Ovary (tissue), 9 donors: ENCODE results near the gene GRIK5. TPM values are rescaled to one million over a fixed set of nuclear protein-coding genes. Genes with fewer than 3 reads are reported as not detected.

ENCODE experiments used
- DNase-seq, 5 donors: peaks; one replicate each; pipeline ENCODE4 v3.0.0-alpha.2; 2019 to 2020
- H3K27ac ChIP-seq, 2 donors: fragments of 200-600 bp; one replicate each; pipeline versions ENCODE4 v1.5.1 to v1.8.0; 2019 to 2022
- H3K27me3 ChIP-seq: fragments of 200-600 bp; one replicate; pipeline ENCODE4 v1.8.0; 2022
- H3K36me3 ChIP-seq: fragments of 200-600 bp; sonication (generic); one replicate; pipeline ENCODE4 v1.5.1; 2019
- H3K4me1 ChIP-seq: one replicate; pipeline ENCODE4 v1.8.1; 2013; ENCODE audit warnings: mild to moderate bottlenecking, moderate library complexity; ENCODE audit not compliant: insufficient read depth
- H3K4me3 ChIP-seq: fragments of 200-600 bp; sonication (generic); one replicate; pipeline ENCODE4 v1.5.1; 2017
- H3K9me3 ChIP-seq, 2 donors: fragments of 200-600 bp in 1 of 2; sonication (generic) in 1 of 2; one replicate each; pipeline versions ENCODE4 v1.5.1 to v1.8.1; 2013 to 2019; ENCODE audit warnings: mild to moderate bottlenecking in 1 of 2, moderate library complexity in 1 of 2
- CTCF ChIP-seq, 3 donors: fragments of 450-650 bp in 2 of 3; fragments of 200-600 bp in 1 of 3; IDR thresholded peaks; one replicate each; pipeline versions ENCODE4 v1.5.1 to v1.8.0; 2016 to 2022; ENCODE audit warnings: antibody characterized with exemption in 3 of 3, mild to moderate bottlenecking in 1 of 3
- EP300 ChIP-seq: sonication (generic); formaldehyde crosslinking; IDR thresholded peaks from one replicate; pipeline ENCODE4 v1.6.1; 2017; ENCODE audit warnings: antibody characterized with exemption
- POLR2A ChIP-seq: fragments of 450-650 bp; IDR thresholded peaks from one replicate; pipeline ENCODE4 v1.6.1; 2017; ENCODE audit warnings: antibody characterized with exemption, mild to moderate bottlenecking, moderate library complexity
- WGBS, 3 donors: extraction: QIAGEN DNeasy Blood & Tissue Kit in 1 of 3; methylation state at CpG; one replicate each; pipeline versions ENCODE4 v1.1.5 to v1.1.7; 2013 to 2017; 5-methylcytosine and 5-hydroxymethylcytosine counted together
- intact Hi-C, 4 donors: fragments of 100-400 bp; cut with DNase I; formaldehyde crosslinking; loops; one replicate each; pipeline versions ENCODE4 v1.11.0 to v1.15.1; 2022 to 2023
- polyA plus RNA-seq, 2 donors: library from polyadenylated mRNA; stranded (reverse); fragments of 200-250 nt in 1 of 2; fragments of 350-450 nt in 1 of 2; fragmentation: Illumina TruSeq in 1 of 2; extraction: RNeasy Lipid Tissue Mini Kit (QIAGEN cat#74804) in 1 of 2; gene quantifications; one replicate each; pipeline ENCODE4 v1.2.3, GENCODE V29; 2013 to 2014
- total RNA-seq, 7 donors: library from RNA; depleted of rRNA in 2 of 7; stranded (reverse); fragments of >200 nt in 2 of 7; fragmentation: NEBNext Ultra II Directional in 3 of 7; extraction: Animal tissue kit (Norgen Biotek cat#: 25700) in 3 of 7; gene quantifications; one replicate each; pipeline versions ENCODE4 v1.1.0 to v1.2.4, GENCODE V29; 2016 to 2023
- donor health status: DM: no; HTN: no; CAD: no; lungs with moderate emphysema.
- donor health status: DM: no; HTN: no; CAD: no.
- donor health status: Bipolar disorder and iron deficiency.
- donor health status: DM: yes; HTN: yes; CAD: no.
- donor health status: DM: no; HTN: no; CAD: no.
- donor health status: DM: yes; HTN: yes; CAD: no.

GRIK5 gene
- total and polyA plus RNA-seq, 9 donors: 1.7 to 16.3 (median 3.7) TPM

- no peaks in the 10 kb centered on the region for H3K27me3 ChIP-seq
- no peak overlapping the region for H3K27ac ChIP-seq
- intact Hi-C loops: no loop called here
- TF ChIP-seq POLR2A (no peak), EP300 (no peak), CTCF (IDR thresholded peaks at IDR 0.05) (no peak)
- H3K4me3 ChIP-seq: no peak overlapping the region
- no peaks in the 10 kb centered on the region for H3K4me1 ChIP-seq
- no peaks in the 10 kb centered on the region for H3K36me3 ChIP-seq
- H3K9me3 ChIP-seq: no peaks in the 10 kb centered on the region
- WGBS, 3 donors: 3 to 5% (median 3%) methylated on average over 14 of the region's 14 CpGs
- no peak for DNase-seq
Measured at GRCh38 chr19:41997851-41998229, 72.2 kb downstream of the GRIK5 start.

GRCh38 chr19:41997121-41997850, 72.7 kb downstream of the GRIK5 start:
- Histone ChIP-seq H3K4me3 (no peak overlapping the region), H3K36me3 (no peaks in the 10 kb centered on the region), H3K27ac (no peak overlapping the region), H3K27me3 (no peaks in the 10 kb centered on the region), H3K4me1 (no peaks in the 10 kb centered on the region), H3K9me3 (no peaks in the 10 kb centered on the region)
- TF ChIP-seq POLR2A (no peak), CTCF (IDR thresholded peaks at IDR 0.05) (no peak), EP300 (no peak)
- intact Hi-C loops: no loop called here
- WGBS, 3 donors: 1 to 2% (median 2%) methylated on average over 33 to 35 of the region's 35 CpGs
- DNase-seq: peak in 2 of 5 donors; percentile 46 to 51

GRCh38 chr19:41995959-41996797, 73.8 kb downstream of the GRIK5 start:
- intact Hi-C loops: no loop called here

More at GRCh38 chr19:41995959-41996797, 73.8 kb downstream of the GRIK5 start:
- no peak for DNase-seq
- Histone ChIP-seq H3K9me3 (no peaks in the 10 kb centered on the region), H3K27ac (no peak overlapping the region), H3K36me3 (no peaks in the 10 kb centered on the region), H3K4me1 (no peaks in the 10 kb centered on the region), H3K4me3 (no peak overlapping the region), H3K27me3 (no peaks in the 10 kb centered on the region)
- TF ChIP-seq EP300 (no peak), CTCF (IDR thresholded peaks at IDR 0.05) (no peak), POLR2A (no peak)
- WGBS, 3 donors: 30 to 35% (median 34%) methylated on average over 12 of the region's 12 CpGs
